GM19467 (cell line): ENCODE data around the gene CYP2J2.
A peak's percentile ranks its signal among the peaks of the same experiment; 100 is the strongest.
"Not testable (repeated sequence)": the region's sequence is repeated elsewhere in the genome, so short reads cannot be mapped to it uniquely, and the experiment has no call there.

ENCODE experiments used
- ATAC-seq: cut with Tn5 transposase; IDR thresholded peaks from one replicate; pipeline ENCODE4 v1.9.1; 2021; ENCODE audit warnings: mild to moderate bottlenecking, moderate library complexity; ENCODE audit not compliant: unreplicated experiment

CYP2J2 gene

DNA sequence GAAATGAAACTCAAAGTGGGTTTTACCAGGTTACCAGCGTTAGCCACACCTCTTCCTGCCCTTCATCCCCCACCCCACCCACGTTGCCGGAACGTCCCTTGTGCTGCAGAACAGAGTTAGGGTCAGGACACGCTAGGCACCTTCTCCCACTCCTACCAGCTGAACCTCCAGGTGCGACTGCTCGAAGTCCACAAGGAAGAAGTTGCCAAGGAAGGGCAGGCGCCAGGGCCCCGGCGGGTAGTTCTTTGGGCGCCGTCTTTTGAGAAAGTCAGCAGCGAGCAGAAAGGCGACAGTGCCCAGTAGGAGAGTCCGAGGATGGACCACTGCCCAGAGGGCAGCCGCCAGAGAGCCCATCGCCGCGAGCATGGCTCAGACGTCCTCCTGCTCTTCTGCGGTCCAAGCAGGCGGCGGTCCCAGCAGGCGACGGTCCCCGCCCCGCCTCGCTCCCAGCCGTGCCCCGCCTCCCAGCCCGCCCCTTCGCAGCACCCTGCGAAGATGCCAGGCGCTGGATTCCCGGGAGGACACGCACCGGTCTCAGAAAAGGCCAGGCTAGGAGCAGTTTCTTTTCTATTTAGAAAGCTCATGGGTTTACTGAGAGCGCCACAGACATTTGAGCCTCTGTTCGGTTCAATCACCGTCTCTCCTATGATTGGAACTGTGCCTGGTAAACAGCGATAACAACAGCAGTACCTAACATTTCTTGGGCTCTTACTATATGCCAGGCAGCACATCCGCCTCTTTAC, at the start of gene CYP2J2:
TSS of gene CYP2J2 (minus strand) at position 393 of the 743 bp plus-strand sequence. CDS start at position 366, 27 bp downstream.
- peak; percentile 72 for ATAC-seq

- no peak for ATAC-seq
These were observed 47.1 kb upstream of the CYP2J2 start for GRCh38 chr1:59973719-59974118.

- ATAC-seq, result no peak
These were observed 45.8 kb upstream of the CYP2J2 start for GRCh38 chr1:59972216-59972927.

DNA sequence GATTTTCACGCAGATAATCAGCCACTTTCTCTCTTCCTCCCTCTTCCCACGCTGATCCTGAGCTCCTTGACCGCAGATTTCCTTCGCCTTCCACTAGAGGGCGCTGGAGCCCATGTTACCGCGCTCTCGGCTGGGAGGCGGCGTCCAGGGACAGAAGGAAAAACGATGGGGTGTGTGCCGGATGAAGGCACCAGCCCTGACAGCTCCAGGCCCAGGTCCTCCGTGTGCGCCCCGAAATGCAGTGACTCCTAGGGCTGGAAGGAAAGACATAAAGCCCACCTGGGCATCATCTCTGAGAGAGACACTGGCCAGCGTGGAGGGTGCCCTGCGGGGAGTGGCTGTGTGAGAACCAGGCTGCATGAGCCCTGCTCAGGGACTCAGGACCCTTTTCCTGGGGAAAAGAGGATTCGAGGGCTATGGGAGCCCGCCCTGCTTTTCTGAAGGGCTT, 44.9 kb upstream of the CYP2J2 start:
- peak; percentile 83 for ATAC-seq

DNA sequence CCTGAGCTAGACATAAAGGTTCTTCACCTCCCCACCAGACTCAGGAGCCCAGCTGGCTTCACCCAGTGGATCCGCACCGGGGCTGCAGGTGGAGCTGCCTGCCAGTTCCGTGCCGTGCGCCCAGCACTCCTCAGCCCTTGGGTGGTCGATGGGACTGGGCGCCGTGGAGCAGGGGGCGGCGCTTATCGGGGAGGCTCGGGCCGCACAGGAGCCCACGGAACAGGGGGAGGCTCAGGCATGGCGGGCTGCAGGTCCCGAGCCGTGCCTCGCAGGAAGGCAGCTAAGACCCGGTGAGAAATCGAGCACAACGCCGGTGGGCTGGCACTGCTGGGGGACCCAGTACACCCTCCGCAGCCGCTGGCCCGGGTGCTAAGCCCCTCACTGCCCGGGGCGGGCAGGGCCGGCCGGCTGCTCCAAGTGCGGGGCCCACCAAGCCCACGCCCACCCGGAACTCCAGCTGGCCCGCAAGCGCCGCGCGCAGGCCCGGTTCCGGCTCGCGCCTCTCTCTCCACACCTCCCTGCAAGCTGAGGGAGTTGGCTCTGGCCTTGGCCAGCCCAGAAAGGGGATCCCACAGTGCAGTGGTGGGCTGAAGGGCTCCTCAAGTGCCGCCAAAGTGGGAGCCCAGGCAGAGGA, 43.1 kb upstream of the CYP2J2 start:
- ATAC-seq, result not testable (repeated sequence)

GRCh38 chr1:59968746-59969145, 42.2 kb upstream of the CYP2J2 start:
- ATAC-seq, result not testable (repeated sequence)

DNA sequence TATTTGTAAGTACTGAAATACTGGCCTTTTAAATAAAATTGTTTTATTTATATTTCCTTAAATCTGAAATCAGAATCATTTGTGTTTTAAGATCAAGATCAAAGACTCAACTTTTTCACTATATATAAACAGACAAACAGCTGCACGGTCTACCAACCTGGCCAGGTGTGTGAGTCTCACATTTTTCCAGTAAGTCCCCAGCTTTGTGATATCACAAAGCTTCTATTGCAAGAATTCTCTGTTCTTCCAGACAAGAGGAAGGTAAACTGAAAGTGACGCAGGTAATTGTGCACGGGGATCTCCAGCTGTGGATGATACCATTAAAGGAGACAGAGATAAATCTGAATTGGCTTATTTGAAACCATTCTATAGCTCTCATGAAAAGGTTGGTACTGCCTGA, 41.2 kb upstream of the CYP2J2 start:
- no peak for ATAC-seq

GRCh38 chr1:59967141-59967697, 40.6 kb upstream of the CYP2J2 start:
- ATAC-seq, result no peak

- no peak for ATAC-seq
These were observed 25.5 kb upstream of the CYP2J2 start for GRCh38 chr1:59952065-59952464.

DNA sequence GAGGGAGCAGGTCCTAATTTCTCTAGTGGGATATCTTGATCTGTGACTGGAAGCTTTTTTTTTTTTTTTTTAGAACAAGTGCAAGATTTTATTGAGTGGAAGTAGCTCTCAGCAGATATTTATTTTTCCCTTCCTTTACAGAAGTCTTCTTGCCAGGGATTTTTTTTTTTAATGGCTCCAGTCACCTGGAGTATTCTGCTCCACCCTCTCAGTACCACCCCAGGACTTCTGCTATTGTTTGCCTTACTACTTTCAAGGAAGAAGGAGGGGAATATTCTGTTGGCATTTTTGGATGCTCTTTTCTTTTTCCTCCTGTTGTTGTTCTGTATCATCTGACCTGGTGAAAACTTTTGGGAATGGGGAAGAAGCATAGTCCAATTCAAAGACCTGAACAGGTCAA, 23.1 kb upstream of the CYP2J2 start:
- no peak for ATAC-seq

GRCh38 chr1:59948990-59949389, 22.4 kb upstream of the CYP2J2 start:
- ATAC-seq, result no peak

GRCh38 chr1:59947047-59947938, 20.7 kb upstream of the CYP2J2 start:
- peak; percentile 89 for ATAC-seq

DNA sequence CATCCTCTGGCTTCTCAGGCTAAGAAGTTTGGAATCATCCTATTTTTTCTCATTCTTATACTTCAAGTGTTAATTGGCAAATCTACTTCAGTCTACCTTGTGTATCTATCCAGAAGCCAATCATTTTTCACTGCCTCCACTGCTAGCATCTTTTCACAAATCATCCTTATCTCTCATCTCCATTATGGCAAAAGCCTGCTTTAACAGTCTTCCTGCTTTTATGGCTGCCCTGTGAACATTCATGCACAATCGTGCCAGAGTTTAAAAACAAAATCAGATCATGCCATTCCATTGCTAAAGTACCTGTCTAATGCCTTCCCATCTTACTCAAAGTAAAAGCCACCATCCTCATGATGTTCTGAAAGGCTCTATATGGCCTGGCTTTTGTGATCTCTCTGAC, 19.2 kb upstream of the CYP2J2 start:
- ATAC-seq, result no peak

GRCh38 chr1:59939393-59939792, 12.8 kb upstream of the CYP2J2 start:
- ATAC-seq, result no peak

DNA sequence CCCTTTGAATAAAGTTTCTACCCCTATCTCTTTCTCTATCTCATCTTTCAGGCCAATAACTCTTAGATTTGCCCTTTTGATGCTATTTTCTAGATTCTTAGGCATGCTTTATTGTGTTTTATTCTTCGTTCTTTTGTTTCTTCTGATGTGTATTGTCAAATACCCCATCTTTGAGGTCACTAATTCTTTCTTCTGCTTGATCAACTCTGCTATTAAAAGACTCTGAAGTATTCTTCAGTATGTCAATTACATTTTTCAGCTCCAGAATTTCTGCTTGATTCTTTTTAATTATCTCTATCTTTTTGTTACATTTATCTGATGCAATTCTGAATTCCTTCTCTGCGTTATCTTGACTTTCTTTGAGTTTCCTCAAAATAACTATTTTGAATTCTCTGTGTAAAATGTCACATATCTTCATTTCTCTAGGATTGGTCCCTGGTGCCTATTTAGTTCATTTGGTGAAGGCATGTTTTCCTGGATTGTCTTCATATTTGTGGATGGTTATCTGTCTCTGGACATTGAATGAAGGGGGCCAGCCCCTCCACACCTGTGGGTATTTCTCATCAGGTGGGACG, 11.2 kb upstream of the CYP2J2 start:
- ATAC-seq, result no peak

DNA sequence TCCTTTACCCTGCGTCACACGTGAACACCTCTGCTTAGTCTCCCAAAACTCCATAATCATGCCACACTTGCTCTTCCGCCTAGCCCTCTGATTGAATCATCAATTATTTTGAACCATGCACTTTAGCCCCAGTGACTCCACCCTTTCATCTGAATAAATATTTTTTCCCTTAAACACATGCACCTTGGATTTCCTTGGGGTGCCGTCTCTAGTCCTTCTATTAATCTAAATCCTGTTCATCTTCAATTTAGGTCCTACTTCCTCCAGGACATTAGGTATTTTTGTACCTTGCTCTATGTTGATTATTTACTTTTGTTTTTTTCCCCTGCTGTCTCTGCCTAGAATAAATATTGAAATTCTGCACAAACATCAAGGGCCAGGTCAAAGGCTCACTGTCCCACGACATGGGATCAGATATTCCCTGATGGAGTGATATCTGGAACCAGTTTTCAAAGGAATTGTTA, 9.8 kb upstream of the CYP2J2 start:
- no peak for ATAC-seq

DNA sequence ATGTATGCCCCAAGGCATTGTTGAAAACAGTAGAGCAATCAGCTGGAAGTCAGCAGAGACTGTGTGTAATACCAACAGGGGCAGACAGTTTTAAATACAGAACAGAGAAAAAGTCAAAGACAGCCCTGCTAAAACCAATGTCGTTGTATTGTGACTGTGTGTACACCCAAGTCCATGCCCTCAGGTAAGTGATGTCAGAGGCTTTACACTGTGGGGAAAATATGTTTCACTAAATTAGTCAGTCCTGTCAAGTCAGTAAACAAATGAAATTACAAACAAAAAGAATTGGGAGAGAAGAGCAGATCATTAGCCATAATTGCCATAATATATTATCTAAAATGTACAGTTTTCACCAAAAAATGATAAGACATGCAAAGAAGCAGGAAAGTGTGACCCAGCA, 2.4 kb upstream of the CYP2J2 start:
- ATAC-seq, result no peak

DNA sequence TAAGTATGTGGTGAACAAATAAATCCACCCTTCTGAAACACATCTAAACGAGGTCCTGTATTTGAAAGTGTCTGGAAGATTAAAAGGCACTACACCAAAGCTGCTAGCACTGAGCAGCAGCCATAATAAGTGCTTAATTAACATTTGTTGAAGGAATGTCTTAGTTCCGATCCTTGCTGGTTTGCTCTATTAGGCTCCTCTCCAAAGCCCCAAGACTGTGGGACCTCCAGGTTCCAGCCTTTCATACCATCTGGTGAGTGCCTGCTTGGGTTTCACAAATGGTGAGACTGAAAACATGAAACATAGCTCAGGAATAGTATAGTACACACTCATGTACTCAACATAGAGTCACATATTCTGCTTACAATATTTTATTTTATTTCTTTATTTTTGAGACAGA, 640 bp upstream of the CYP2J2 start:
- no peak for ATAC-seq

DNA sequence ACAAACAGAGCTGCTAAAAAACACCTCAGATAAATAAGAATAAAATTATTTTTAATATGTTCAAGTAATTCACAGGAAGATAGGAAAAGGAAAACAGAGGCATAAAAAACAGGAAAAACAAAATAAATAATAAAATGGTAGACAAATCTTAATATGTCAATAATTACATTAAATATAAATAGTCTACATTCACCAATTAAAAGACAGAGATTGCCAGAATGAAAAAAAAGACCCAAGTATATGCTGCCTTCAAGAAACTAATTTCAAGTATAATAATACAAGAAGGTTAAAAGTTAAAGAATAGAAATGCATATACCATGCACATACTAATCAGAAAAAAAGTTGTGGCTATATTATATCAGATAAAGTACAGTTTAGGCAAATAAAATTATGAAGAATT, 1.9 kb downstream of the CYP2J2 start:
- ATAC-seq, result no peak

- not testable (repeated sequence) for ATAC-seq
These were observed 5.2 kb downstream of the CYP2J2 start for GRCh38 chr1:59921258-59921899.
